Measurements from ENCODE around the gene DDA1. TPM values are rescaled to one million over a fixed set of nuclear protein-coding genes. Genes with fewer than 3 reads are reported as not detected.
"Not testable (repeated sequence)": the region's sequence is repeated elsewhere in the genome, so short reads cannot be mapped to it uniquely, and the experiment has no call there.

DDA1 gene
- polyA plus RNA-seq (ENCODE audit: insufficient read length in 12 of 12) = 10 to 100 TPM in 11 of 12 donors, not detected in 1; 25.5 to 54.1 (median 30.3) TPM
- long read RNA-seq, donor 1, full-length matches to known transcripts = 38 of 63 reads
- long read RNA-seq, donor 1, partial matches to known transcripts = 25 of 63 reads
- long read RNA-seq, donor 1, other reads (novel, unspliced or antisense) = 0 of 63 reads
- long read RNA-seq, donor 2, full-length matches to known transcripts = 18 of 18 reads
- long read RNA-seq, donor 2, partial matches to known transcripts = 0 of 18 reads
- long read RNA-seq, donor 2, other reads (novel, unspliced or antisense) = 0 of 18 reads
- long read RNA-seq, donor 3, full-length matches to known transcripts = 7 of 7 reads
- long read RNA-seq, donor 3, partial matches to known transcripts = 0 of 7 reads
- long read RNA-seq, donor 3, other reads (novel, unspliced or antisense) = 0 of 7 reads
- long read RNA-seq, donor 4, full-length matches to known transcripts = 8 of 8 reads
- long read RNA-seq, donor 4, partial matches to known transcripts = 0 of 8 reads
- long read RNA-seq, donor 4, other reads (novel, unspliced or antisense) = 0 of 8 reads
- long read RNA-seq, donor 5, full-length matches to known transcripts = 29 of 29 reads
- long read RNA-seq, donor 5, partial matches to known transcripts = 0 of 29 reads
- long read RNA-seq, donor 5, other reads (novel, unspliced or antisense) = 0 of 29 reads
- long read RNA-seq, donor 6, full-length matches to known transcripts = 16 of 16 reads
- long read RNA-seq, donor 6, partial matches to known transcripts = 0 of 16 reads
- long read RNA-seq, donor 6, other reads (novel, unspliced or antisense) = 0 of 16 reads
- long read RNA-seq, donor 7, full-length matches to known transcripts = 6 of 6 reads
- long read RNA-seq, donor 7, partial matches to known transcripts = 0 of 6 reads
- long read RNA-seq, donor 7, other reads (novel, unspliced or antisense) = 0 of 6 reads
- long read RNA-seq, donor 8, full-length matches to known transcripts = 11 of 11 reads
- long read RNA-seq, donor 8, partial matches to known transcripts = 0 of 11 reads
- long read RNA-seq, donor 8, other reads (novel, unspliced or antisense) = 0 of 11 reads
- long read RNA-seq, donor 9, full-length matches to known transcripts = 17 of 22 reads
- long read RNA-seq, donor 9, partial matches to known transcripts = 5 of 22 reads
- long read RNA-seq, donor 9, other reads (novel, unspliced or antisense) = 0 of 22 reads
- long read RNA-seq, donor 10, full-length matches to known transcripts = 24 of 35 reads
- long read RNA-seq, donor 10, partial matches to known transcripts = 11 of 35 reads
- long read RNA-seq, donor 10, other reads (novel, unspliced or antisense) = 0 of 35 reads
- long read RNA-seq, donor 11, full-length matches to known transcripts = 35 of 35 reads
- long read RNA-seq, donor 11, partial matches to known transcripts = 0 of 35 reads
- long read RNA-seq, donor 11, other reads (novel, unspliced or antisense) = 0 of 35 reads

GRCh38 chr19:17309198-17309964 lies at the start of gene DDA1:
TSS of gene DDA1 (plus strand) at chr19:17309563. CDS start at chr19:17309655, 92 bp downstream.
- DNase-seq = peak; percentile 99

- DNase-seq = no peak
These were observed 49.4 kb upstream of the DDA1 start for GRCh38 chr19:17259934-17260333.

DNA sequence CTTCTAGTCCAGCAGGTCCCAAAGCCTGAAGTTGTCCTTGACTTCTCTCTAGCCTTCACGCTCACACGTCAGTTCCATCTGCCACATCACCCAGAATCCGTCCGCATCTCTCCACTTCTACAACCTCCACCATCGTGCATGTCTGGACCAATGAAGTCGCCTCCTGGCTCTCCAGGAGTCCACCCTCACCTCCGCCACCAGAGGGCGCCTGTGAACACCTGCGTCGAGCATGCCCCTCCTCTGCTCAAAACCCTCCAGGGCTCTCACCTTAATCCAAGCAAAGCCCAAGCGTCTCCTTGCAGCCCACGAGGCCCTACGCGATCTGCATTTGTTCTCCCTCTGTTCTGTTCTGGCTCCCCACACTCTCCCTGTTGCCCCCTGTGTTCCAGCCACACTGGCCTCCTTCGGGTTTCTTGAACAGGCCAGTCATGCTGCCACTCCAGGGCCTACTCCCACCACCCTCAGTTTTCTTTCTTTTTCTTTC lies 48.5 kb upstream of the DDA1 start:
- no peak for DNase-seq

- no peak for DNase-seq
These were observed 46.8 kb upstream of the DDA1 start for GRCh38 chr19:17262557-17262956.

- no peak for DNase-seq
These were observed 45.4 kb upstream of the DDA1 start for GRCh38 chr19:17263712-17264640.

GRCh38 chr19:17264641-17264979 lies 44.8 kb upstream of the DDA1 start, which contains the start of gene USHBP1:
TSS of gene USHBP1 (minus strand) at chr19:17264745. CDS start at chr19:17264299, 446 bp downstream.
- no peak for DNase-seq

GRCh38 chr19:17266026-17266425 lies 43.3 kb upstream of the DDA1 start:
- DNase-seq = no peak

GRCh38 chr19:17266589-17266974 lies 42.8 kb upstream of the DDA1 start:
- no peak for DNase-seq

DNA sequence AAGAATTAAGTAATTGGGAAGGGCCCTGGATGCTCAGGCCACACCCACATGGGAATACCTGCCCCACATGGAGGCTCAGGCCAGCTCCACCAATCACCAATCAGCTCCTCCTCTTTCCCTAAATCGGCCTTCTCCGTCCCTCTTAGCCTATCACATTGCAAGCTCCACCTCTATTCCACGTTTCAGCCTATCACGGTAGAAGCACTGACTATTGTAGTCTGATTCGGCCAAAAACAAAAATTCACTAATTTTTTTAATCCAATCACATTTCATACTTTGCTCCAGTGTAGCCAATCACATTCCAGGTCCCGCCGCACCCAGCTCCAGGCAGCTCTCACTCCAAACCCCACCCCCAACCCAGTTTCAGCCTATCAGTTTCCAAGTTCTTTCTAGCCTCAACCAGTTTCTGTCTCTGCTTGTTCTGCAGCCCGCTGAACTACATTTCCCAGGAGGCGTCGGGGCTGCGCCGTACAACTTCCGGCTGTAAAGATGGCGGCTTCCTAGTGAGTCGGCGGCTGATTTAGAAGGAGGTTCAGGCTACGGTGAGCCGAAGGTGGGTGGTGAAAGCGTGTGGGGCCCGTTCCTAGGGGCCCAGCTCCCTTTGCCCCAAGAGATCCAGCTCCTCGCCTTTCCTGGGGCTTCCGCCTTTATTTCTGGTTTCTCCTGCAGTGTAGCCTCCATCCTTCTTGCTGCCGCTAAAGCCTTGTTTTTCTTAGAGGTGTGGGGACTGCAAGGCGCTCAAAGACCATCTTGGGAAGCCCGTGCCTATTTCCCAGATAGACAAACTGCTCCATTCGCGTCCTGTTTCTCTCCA lies 42.2 kb upstream of the DDA1 start, which contains the start of gene BABAM1:
TSS of gene BABAM1 (plus strand) at position 469 of the 814 bp plus-strand sequence. CDS start 1,364 bp downstream, outside the sequence.
- DNase-seq = peak; percentile 98

GRCh38 chr19:17268754-17269153 lies 40.6 kb upstream of the DDA1 start:
- no peak for DNase-seq

DNA sequence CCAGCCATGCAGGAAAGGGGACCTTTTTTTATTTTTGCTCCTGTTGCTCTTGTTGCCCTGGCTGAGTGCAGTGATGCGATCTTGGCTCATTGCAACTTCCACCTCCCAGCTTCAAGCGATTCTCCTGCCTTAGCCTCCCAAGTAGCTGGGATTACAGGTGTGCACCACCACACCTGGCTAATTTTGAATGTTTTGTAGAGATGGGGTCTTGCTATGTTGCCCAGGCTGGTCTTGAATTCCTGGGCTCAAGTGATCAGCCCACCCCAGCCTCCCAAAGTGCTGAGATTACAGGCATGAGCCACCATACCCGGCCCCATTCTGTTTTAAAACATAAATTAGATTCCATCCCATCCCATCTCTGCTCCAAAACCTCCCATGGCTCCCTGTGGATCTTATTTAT lies 34.5 kb upstream of the DDA1 start:
- DNase-seq = not testable (repeated sequence)

DNA sequence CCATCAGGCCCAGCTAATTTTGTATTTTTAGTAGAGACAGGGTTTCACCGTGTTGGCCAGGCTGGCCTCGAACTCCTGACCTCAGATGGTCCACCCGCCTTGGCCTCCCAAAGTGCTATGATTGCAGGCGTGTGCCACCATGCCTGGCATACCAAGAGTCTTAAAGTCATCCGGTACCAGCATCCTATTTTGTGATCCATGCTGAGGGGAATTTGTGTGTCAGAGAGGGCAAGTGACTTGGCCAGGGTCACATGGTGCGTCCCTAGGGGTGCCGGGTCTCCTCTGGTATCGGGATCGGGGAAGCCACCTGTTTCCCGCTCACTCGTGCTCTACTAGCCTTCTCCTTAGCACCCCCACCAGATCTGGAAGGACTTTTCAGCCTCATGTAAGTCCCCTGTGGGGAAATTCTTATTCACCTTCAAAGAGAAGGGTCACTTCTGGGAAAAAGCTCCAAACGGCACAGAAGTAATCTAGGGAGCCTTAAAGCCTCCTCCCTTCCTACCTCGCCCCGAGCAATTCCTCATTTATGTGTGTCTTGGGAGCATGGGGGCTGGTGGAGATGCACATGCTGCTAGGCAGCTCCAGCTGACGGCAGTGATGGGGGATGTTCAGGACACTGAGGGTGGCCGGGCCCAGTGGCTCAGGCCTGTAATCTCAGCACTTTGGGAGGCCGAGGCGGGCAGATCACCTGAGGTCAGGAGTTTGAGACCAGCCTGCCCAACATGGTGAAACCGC lies 33.8 kb upstream of the DDA1 start:
- DNase-seq = no peak

DNA sequence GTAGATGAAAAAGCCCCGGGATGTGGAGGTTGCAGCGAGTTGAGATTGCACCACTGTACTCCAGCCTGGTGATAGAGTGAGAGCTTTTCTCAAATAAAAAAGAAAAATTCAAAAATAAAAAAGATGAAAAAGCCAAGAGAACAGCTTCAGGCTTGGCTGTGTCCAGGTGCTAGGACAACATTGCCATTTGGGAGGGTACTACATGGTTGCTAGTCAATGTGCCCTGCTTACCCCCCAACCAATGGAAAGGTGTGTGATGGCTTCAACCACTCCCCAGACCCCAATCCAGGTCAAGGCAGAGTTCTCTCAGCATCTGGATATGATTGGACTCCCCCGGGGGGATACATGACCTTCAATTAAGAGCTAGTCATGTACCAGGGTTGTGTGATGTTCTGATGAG lies 29.9 kb upstream of the DDA1 start:
- no peak for DNase-seq

DNA sequence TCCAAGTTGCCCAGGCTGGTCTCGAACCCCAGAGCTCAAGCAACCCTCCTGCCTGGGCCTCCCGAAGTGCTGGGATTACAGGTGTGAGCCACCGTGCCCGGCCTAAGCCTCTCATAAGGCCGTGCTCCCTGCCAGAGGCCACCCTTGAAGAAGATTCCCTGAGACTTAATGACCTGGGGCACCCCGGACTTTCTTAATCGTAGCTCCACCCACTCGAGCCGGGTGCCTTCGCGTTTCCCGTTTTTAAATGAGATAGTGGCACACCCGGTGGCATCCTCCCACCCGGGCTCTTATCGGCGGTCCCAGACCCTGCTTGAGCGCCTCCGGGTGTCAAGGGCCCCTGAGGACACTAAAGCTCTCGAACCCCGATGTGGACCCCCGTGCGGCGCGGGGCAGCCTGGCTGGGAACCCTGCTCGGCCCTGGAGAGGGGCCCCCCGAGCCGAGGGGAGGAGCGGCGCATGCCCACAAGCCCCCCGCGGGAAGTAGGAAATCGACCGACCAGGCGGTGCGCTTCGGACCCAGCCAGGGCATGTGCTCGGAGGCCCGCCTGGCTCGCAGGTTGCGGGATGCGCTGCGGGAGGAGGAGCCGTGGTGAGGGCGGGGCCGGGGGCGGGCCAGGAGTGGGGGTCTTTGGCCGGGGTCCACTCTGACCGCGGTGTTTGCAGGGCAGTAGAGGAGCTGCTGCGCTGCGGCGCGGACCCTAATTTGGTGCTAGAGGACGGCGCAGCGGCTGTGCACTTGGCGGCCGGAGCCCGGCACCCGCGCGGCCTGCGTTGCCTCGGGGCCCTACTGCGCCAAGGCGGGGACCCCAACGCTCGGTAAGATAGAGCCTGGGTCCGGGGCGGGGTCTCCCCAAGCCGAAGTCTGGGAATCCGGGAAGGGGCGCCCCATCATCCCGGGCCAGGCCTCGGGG lies 27.7 kb upstream of the DDA1 start, which contains the start of gene ANKLE1:
TSS of gene ANKLE1 (plus strand) at position 511 of the 914 bp plus-strand sequence. CDS start at position 531, 20 bp downstream.
- DNase-seq = no peak

- peak; percentile 79 for DNase-seq
These were observed 26.8 kb upstream of the DDA1 start for GRCh38 chr19:17282488-17283125.
